HG02588 (cell line): ENCODE measurements around the gene RER1.

Experiments used
- ATAC-seq: cut with Tn5 transposase; IDR thresholded peaks from one replicate; pipeline ENCODE4 v1.9.1; 2021; ENCODE audit warnings: mild to moderate bottlenecking, moderate library complexity; ENCODE audit not compliant: unreplicated experiment

The RER1 gene

DNA sequence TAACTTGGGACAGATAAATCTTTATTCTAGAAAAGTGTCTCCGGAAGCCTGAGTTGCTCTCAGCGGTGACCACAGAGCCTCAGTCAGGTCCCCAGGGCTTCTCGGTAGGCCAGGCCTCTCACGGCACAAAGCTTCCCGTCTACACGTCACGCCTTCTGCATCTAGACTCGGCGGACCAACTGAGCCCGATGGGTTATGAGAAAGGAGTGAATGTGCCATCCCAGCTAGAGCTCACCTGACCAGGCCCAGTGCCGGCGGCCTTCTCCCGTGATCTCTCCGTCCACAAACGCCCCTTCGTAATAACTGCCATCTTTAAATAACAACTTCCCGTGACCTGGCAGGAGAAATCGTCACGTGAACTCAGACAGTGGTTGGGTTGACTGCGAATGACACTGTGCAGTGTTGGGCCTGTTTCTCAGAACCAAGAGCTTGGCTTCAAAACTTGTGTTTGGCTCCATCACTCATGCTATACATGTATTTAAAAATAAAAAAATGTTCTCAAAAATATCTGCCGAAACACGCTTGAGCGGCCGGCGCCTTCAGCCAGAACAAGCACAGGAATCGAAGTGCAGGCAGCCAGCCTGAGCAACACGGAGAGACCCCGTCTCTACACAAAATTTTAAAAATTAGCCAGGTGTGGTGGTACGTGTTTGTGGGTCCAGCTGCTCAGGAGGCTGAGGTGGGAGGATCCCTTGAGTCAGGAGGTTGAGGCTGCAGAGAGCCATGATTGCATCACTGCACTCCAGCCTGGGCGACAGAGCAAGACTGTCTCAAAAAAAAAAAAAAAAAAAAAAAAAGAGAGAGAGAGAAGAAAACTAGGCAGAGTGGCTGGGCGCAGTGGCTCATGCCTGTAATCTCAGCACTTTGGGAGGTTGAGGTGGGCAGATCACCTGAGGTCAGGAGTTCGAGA is 3.4 kb upstream of the RER1 start:
- ATAC-seq, result no peak

DNA sequence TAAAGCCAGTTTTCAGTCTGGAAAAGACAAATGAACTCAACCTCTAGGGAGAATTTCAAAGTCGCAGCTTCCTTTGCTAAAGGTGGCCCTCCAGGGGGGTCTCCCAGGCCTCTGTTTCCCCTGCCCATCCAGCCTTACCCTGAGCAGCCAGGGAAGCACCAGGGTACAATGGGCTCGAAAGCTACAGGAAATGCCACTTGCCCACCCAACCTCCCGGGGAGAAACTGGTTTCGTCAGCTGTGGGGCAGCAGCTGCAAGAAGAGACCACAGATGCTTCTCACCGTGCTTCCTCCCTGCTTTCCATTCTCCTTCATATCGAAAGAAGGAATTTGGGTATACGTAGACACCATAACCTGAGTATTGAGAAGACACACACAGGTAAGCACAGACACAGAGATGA is 2.0 kb upstream of the RER1 start:
- no peak for ATAC-seq

DNA sequence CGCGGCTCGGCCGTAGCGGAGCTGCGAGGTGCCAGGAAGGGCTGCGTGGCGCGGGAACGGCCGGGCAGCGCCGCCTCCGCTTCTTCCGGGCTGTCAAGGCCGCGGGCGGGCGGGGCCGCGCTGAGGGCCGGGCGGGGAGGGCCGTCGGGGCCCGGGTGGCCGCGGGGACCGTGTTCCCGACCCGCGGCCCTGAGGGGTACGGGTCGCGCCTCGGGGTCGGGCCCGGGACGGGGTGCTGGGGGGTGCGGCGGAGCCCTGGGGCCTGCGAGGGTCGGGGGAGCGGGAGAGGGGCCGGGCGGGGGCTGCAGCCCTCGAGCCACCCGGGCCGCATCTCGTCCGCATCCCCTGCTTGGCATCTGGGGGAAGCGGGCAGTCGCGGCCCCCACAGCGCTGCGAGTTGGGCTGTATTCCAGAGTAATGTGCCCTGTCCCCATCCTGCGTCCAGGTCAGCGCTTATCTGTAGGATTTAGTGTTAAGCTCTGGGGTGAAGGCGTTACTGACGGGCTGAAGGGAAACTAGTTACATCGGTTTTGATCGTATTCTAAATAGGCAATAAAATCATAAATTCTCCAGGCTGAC is 379 bp downstream of the RER1 start:
- peak; percentile 14 for ATAC-seq

DNA sequence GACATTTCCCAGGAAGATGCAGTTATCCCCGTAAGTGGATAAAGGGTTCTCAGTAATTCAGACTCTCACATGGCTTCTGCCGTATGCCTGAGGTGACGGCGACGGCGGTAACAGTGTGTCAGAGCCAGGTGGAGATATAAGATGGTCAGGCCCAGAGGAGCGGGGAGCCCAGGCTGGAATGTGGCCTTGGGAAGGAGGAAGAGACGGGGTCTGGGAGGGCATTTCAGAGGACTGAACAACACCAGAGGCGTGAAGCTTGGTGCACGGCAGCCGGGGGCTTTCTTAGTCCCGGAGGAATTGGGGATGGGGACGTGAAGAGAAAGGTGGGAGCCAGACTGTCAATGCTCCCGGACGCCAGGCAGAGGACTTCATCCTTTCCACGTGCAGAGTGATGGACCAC is 1.0 kb downstream of the RER1 start:
- ATAC-seq, result no peak

DNA sequence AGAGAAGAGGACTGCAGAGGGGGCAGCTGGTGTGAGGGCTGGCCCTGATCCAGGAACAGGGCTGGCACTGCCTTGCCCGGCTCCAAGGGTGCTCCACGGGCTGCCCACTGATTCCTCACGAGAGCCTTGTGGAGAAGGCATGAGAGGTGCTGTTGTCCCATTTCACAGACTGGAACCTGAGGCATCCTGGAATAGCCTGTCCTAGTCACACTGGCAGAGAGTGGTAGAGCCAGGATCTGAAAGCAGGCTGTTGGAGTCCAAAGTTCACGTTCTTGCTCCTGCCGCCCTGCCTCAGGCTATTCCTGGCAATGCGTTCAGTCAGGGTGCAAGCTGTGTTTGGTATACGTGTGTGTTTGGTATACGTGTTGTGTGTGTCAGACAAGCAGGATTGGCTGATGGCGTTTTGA is 1.8 kb downstream of the RER1 start:
- ATAC-seq, result no peak

- ATAC-seq, result no peak
These were observed 2.6 kb downstream of the RER1 start for GRCh38 chr1:2394220-2394619.

DNA sequence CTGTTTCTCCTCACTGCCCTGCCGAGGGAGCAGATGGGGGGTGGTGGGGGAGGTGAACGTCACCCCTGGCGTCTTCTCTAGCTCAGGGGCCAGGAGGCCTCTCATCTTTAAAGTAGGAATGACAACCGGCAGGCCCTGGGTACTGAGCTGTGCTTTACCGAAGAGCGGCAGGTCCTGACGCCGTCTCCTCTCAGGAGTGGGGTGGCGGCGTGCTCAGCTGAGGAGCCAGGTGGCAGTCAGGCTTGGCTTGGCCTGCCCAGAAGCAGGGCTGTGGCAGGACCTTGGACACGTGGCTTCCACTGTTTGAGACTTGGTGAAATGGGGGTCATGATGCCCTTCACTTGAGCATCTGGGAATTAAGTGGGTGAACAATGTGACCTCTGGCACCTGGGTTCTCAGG is 3.1 kb downstream of the RER1 start:
- ATAC-seq, result no peak

GRCh38 chr1:2395245-2395644 is 3.6 kb downstream of the RER1 start:
- no peak for ATAC-seq

DNA sequence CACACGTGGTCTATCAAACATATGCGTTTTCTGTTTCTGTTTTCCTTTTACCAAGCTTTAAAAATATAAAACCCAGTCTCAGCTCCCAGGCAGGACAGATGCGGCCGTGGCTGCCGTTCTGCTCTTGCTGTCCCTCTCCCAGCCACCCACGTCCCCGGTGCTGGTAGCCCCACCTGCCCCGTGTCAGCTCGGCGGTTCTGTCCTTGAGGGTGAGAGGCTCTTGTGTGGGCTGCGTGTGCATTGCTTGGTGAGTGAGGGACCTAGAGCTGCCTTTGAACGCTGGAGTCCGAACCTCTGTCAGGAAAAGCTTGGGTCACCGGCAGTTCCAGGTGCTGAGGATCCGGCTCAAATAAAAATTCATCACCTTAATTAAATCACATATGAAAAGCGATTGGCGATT is 4.4 kb downstream of the RER1 start:
- ATAC-seq, result no peak

DNA sequence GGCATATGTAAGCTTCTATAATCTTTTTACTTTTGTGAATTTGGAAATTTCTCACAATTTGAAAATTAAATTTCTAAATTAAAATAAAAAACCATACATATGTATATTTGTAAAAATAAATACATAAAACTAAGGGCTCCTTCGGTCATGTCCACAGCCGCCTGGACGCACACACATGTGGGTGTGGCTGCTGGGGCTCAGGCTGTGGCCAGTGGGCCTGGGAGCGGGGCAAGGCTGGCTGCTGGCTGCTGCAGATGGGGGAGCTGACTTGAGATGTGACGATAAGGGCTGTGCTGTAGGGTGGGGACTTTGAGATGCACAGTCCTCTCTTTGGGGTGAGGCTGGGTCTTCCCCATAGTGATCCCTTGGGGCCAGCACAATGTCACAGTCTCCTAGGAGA is 4.8 kb downstream of the RER1 start:
- no peak for ATAC-seq

- no peak for ATAC-seq
These were observed 5.5 kb downstream of the RER1 start for GRCh38 chr1:2397007-2397679.

GRCh38 chr1:2398871-2399270 is 7.2 kb downstream of the RER1 start:
- ATAC-seq, result no peak

DNA sequence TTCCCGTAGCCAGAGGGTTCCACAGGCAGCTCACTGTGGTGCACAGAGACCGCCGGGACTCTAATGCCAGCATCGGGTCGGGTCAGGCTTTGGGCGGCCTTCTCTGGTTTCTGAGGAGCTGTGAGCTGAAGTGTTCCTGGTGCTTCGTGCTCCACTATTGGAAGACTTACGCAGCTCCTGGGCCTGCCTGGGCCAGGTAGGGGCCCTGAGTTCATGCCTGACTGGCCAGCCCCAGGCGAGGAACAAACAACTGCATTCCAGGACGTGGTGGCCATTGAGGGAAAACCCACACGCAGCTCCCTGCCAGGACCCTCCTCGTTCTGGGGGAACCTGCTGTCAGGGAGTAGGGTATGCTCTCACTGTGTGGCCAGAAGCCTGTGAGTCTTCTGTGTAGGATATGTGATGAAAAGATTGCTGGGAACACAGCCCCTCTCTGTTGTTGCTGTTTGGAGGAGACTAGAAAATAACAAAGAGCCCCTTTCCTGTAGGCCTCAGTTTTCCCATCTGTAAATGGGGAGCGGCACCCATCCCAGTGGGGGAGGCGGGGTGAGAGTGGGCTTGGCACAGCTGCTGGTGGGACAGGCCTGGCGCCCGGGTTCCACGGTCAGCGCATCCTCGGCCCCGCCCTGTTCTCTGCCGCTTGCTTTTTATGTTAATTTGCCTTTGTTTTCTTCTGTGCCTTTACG is 8.4 kb downstream of the RER1 start:
- no peak for ATAC-seq

DNA sequence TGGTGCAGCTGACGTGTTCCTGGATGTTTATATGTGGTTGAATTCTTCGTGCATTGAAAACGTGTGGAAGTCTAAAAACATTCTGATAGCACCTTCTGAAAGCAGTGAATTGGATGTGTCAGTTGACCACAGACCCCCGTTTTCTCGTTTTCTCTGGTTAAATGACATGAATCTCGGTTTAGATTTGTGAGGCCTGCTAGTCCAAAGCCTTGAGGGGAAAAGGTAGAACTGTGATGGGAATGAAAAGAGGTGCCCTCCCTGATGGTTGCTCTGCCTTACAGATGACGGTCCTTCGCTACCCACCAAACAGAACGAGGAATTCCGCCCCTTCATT is 8.9 kb downstream of the RER1 start:
- ATAC-seq, result no peak

DNA sequence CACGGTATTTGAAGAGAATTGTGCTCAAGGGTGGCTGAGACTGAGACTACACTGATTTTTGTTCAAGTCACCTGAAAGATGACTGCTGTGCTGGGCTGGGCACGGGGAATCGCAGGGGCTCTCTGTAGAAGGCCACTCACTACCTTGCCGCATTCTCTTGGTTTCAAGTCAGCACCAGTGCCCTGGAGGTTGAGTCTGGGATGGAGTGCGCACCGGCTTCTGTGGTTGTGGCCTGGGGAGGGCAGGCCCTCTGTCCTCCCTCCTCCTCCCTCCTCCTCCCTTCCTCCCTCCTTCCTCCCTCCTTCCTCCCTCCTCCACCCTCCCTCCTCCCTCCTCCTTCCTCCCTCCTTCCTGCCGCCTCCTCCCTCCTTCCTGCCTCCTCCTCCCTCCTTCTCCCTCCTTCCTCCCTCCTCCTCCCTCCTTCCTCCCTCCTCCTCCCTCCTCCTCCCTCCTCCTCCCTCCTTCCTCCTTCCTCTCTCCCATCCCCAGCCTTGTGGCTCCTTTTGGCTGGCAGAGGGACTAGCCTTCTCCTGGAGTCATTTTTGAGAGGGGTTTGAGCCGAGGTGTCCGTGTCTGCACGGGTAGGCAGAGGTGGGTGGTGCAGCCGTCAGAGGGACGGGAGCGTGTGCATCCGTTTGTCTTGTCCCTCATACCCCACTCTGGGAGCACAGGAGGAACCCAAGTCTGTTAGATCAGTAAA is 9.5 kb downstream of the RER1 start:
- no peak for ATAC-seq

- ATAC-seq, result no peak
These were observed 10.8 kb downstream of the RER1 start for GRCh38 chr1:2402420-2402819.

GRCh38 chr1:2403273-2403672 is 11.6 kb downstream of the RER1 start:
- ATAC-seq, result no peak

DNA sequence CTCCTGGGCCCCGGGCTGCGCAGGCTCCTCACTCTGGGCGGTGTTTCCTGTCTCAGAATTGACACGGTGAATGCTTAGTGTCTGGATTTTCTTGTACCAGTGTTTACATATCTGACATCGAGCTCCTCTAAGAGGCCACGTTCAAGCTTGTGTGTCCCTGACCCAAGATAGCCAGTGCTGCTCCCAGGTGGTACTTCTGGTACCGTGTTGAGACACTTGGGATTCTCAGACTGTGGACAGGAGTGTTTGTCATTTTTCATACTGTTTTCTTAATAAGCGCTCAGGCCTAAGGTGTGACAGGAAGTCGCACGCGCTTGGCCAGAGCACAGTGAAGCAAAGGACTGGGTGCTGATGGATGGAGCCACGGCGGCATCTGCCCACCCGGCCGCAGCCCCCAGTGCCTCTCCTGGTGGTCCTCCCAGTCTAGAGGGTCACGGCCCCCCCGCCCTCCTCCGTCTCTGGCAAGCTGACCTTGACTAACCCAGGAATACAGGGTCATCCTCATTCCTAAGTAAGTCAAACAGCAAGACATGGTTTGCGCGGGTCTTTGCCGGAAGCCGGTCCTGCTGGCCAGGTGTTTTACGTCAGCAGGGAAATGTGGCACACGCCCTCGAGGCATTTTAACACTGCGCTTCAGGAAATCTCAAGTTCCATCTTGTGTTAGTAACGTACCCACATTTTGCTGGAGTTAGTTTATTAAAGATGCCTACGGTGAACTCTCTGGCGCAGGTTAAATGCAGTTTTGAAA is 12.7 kb downstream of the RER1 start:
- no peak for ATAC-seq

GRCh38 chr1:2404890-2405511 is 13.4 kb downstream of the RER1 start:
- no peak for ATAC-seq
